ENCODE measurements around the gene C5.

- no peak for TF ChIP-seq TAF1 (IDR thresholded peaks at IDR 0.05; ENCODE audit: borderline replicate concordance, low read depth, low read length)
- TF ChIP-seq IRF3 (IDR thresholded peaks at IDR 0.05; ENCODE audit: low read depth, low read length), result no peak
- TF ChIP-seq MAX (IDR thresholded peaks at IDR 0.05; ENCODE audit: low read depth), result no peak
- no peak for TF ChIP-seq ELF1 (IDR thresholded peaks at IDR 0.05)
- no peak for TF ChIP-seq CTCF (IDR thresholded peaks at IDR 0.05)
- TF ChIP-seq RCOR1 (IDR thresholded peaks at IDR 0.05; ENCODE audit: low read length), result no peak
- TF ChIP-seq POLR2AphosphoS5 (IDR thresholded peaks at IDR 0.05; ENCODE audit: low read depth, low read length), result no peak
- no peak for TF ChIP-seq RXRA (IDR thresholded peaks at IDR 0.05; ENCODE audit: borderline replicate concordance, low read depth)
These were observed 17.6 kb upstream of the C5 start for GRCh38 chr9:121067640-121068039.

Data from SK-N-SH (cell line).